Neural progenitor cell (in vitro differentiated cells): ENCODE measurements around the gene CHCHD6.

Experiments
- EZH2 ChIP-seq: fragments of 200-600 bp; sonication (generic); IDR thresholded peaks from 2 replicates; pipeline ENCODE4 v1.6.1; 2017; ENCODE audit warnings: antibody characterized with exemption, mild to moderate bottlenecking, moderate library complexity
- TF ChIP-seq, protein P1 (sequence below): fragments of 200-600 bp; sonication (generic); IDR thresholded peaks from 2 replicates; pipeline ENCODE4 v1.5.1; 2017; ENCODE audit warnings: antibody characterized with exemption, mild to moderate bottlenecking

DNA sequence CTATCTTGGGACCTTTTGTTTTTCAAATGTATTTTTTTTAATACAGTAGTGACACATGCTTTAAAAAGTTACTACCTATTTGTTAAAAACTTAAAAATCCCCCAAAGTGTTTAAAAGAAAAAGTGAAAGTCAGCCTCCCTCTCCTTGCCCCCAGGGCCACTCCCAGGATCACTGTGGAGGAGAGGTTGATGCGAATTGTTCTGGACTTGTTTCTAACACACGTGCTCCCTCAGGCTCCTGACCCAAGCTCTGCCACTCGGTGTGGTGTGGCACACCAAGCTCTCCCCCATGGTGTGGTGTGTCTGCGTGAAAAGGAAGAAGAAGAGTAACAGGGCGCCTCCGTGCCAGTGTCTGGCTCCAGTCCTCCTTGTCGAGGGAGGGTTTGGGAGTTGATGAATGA, 93.5 kb downstream of the CHCHD6 start:
- TF ChIP-seq, protein P1, sequence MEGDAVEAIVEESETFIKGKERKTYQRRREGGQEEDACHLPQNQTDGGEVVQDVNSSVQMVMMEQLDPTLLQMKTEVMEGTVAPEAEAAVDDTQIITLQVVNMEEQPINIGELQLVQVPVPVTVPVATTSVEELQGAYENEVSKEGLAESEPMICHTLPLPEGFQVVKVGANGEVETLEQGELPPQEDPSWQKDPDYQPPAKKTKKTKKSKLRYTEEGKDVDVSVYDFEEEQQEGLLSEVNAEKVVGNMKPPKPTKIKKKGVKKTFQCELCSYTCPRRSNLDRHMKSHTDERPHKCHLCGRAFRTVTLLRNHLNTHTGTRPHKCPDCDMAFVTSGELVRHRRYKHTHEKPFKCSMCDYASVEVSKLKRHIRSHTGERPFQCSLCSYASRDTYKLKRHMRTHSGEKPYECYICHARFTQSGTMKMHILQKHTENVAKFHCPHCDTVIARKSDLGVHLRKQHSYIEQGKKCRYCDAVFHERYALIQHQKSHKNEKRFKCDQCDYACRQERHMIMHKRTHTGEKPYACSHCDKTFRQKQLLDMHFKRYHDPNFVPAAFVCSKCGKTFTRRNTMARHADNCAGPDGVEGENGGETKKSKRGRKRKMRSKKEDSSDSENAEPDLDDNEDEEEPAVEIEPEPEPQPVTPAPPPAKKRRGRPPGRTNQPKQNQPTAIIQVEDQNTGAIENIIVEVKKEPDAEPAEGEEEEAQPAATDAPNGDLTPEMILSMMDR = no peak
- TF ChIP-seq EZH2 = no peak
